ENCODE measurements around the gene CA5A. TPM values are rescaled to one million over a fixed set of nuclear protein-coding genes. Genes with fewer than 3 reads are reported as not detected.
"Not testable (repeated sequence)": the region's sequence is repeated elsewhere in the genome, so short reads cannot be mapped to it uniquely, and the experiment has no call there.

CA5A gene
- total and polyA plus RNA-seq, 9 of the 15 experiments (the other 6 are each of a cell fraction or from before 2014, with no cell fraction given): not detected

DNA sequence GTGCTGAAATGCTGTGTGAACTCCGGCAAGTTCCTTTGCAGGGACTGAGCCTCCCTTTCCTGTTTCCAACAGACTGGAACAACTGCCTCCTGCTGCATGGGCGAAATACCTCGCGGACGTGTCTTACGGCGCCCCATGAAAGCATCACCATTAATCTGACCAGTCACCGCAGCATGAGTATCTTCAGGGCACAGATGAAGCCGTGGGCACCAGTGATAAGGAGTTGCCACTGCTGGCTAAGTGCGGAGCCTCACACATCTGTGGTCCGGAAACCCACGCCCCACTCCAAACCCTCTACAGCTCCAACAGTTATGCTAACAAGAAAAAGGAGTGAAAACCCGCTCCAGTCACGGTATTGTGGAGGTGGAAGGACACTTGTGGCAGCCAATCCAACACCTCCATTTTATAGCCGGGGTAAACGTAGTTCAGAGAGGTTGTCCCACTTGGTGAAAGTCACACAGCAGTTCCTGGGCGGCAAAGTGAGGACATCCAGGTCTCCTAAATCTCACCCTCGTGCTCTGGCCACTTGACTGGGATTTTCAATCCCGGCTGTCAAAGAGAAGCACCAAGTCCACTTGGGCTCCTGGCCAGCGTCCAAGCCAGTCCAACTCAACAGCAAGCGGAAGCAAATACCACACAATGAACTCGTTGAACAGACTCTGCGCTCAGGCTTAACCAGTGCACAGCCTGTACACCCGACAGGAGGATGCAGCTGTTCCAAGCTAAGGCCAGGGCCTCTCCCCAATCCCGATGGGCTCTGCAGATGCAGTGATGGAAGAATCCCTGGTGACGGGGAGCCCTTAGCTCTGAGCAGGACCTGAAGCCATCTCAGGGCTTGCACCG is 78.0 kb downstream of the CA5A start:
- H2AFZ ChIP-seq (ENCODE audit: low read depth, low read length); in situ Hi-C loops (cut with MboI); CTCF ChIA-PET (ENCODE audit: low intra/inter-chr PET ratio); H3K9me1 ChIP-seq (ENCODE audit: control insufficient read depth, insufficient read depth, low read length); ATAC-seq; H3K27ac ChIP-seq (ENCODE audit: extremely low read depth, low read depth, low read length); FAIRE-seq; DNase-seq (ENCODE audit: extremely low read depth in 1 of 4, low spot score in 3 of 4); BruUV-seq (replicated peaks); H3K4me3 ChIP-seq; H3K4me2 ChIP-seq (ENCODE audit: insufficient read depth, low read length); intact Hi-C loops (cut with micrococcal nuclease); H3K9me3 ChIP-seq (replicated peaks; ENCODE audit: control insufficient read depth, insufficient read depth, low read depth, low read length); H3K27me3 ChIP-seq (ENCODE audit: control insufficient read depth in 2 of 2, insufficient read depth in 2 of 2, low read length in 2 of 2): not testable (repeated sequence)
- peaks cover 77% of the 10 kb centered on the region; the same call in 2 of the 3 replicates for H3K36me3 ChIP-seq (ENCODE audit: control insufficient read depth, insufficient read depth, low read length)
- H3K9ac ChIP-seq (ENCODE audit: insufficient read depth in 1 of 2, low read depth in 2 of 2, low read length in 2 of 2): peak overlapping the region in 1 of 2 experiments; percentile 81; a peak in 1 of 4 replicates
- POLR2A ChIA-PET: interaction anchor here (0.6 to 2.5 kb wide), 5 partner anchors 8 to 60 kb away, joined by 3 to 9 read pairs (median 4); partner anchors contain the start of gene SLC7A5
- H3K79me2 ChIP-seq (ENCODE audit: control insufficient read depth, insufficient read depth, low read length): peaks cover 98% of the 10 kb centered on the region
- 80% methylated on average over 25 of the region's 27 CpGs for WGBS (ENCODE audit: insufficient coverage, low coverage, missing lambda C conversion rate)
- H4K20me1 ChIP-seq (replicated peaks; ENCODE audit: control insufficient read depth, insufficient read depth, low read length): peaks cover 71% of the 10 kb centered on the region
- TF ChIP-seq BRD9 (IDR thresholded peaks at IDR 0.05; ENCODE audit: low read depth, partially characterized antibody) (peak; percentile 92), RCOR1 (IDR thresholded peaks at IDR 0.05; ENCODE audit: borderline replicate concordance in 1 of 2, low read depth in 2 of 2, low read length in 2 of 2) (peak in 1 of 2 experiments; percentile 53; a peak in 1 of 4 replicates), ZFP36 (IDR thresholded peaks at IDR 0.05; ENCODE audit: low read depth, low read length, partially characterized antibody) (peak; percentile 86), HDAC2 (IDR thresholded peaks at IDR 0.05) (0 out of 2 replicates have a peak, but pooled peaks have one; percentile 34), KDM1A (IDR thresholded peaks at IDR 0.05) (peak; percentile 57 to 86; a peak in 3 of 4 replicates), SMARCA5 (IDR thresholded peaks at IDR 0.05) (peak; percentile 82), ZBTB33 (CRISPR knock-in tag; IDR thresholded peaks at IDR 0.05) (peak; percentile 99), RBFOX2 (IDR thresholded peaks at IDR 0.05; ENCODE audit: low read depth, low read length) (peak; percentile 26; the same call in 1 of the 2 replicates), CBX1 (IDR thresholded peaks at IDR 0.05; ENCODE audit: low read depth) (0 out of 2 replicates have a peak, but pooled peaks have one; percentile 60), ADNP (tag; IDR thresholded peaks at IDR 0.05) (peak; percentile 79), CBFA2T2 (conservative IDR thresholded peaks at IDR 0.05) (0 out of 2 replicates have a peak, but pooled peaks have one; percentile 9), BCOR (IDR thresholded peaks at IDR 0.05) (peak; percentile 93), PTBP1 (IDR thresholded peaks at IDR 0.05; ENCODE audit: low read depth, low read length) (0 out of 2 replicates have a peak, but pooled peaks have one; percentile 73)
- TF ChIP-seq, protein P1, sequence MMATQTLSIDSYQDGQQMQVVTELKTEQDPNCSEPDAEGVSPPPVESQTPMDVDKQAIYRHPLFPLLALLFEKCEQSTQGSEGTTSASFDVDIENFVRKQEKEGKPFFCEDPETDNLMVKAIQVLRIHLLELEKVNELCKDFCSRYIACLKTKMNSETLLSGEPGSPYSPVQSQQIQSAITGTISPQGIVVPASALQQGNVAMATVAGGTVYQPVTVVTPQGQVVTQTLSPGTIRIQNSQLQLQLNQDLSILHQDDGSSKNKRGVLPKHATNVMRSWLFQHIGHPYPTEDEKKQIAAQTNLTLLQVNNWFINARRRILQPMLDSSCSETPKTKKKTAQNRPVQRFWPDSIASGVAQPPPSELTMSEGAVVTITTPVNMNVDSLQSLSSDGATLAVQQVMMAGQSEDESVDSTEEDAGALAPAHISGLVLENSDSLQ (IDR thresholded peaks at IDR 0.05): peak; percentile 20; the same call in 1 of the 2 replicates
- peaks cover 63 to 87% of the 10 kb centered on the region in 2 experiments for H3K4me1 ChIP-seq (replicated peaks in 1 of 2; ENCODE audit: control insufficient read depth in 2 of 2, insufficient read depth in 2 of 2, low read length in 2 of 2)

All from K562 (cell line).